ENCODE data around the gene COX10.

DNA sequence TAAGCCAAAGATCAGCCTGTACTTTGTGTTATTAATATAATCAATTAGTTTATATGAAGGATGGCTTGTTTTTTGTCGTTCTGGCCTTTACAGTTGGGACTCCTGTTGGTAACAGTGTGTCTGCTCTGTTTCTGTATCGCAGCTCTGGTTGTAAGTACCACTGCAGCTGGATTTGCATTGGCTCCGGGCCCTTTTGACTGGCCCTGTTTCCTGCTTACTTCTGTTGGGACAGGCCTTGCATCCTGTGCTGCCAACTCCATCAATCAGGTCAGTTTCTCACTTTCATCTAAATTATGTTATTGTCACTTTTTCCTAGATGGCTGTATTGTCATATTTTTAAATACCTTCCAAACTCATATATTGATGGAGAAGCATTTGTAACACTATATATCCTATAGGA is 32.7 kb downstream of the COX10 start:
- TF ChIP-seq, protein P1, sequence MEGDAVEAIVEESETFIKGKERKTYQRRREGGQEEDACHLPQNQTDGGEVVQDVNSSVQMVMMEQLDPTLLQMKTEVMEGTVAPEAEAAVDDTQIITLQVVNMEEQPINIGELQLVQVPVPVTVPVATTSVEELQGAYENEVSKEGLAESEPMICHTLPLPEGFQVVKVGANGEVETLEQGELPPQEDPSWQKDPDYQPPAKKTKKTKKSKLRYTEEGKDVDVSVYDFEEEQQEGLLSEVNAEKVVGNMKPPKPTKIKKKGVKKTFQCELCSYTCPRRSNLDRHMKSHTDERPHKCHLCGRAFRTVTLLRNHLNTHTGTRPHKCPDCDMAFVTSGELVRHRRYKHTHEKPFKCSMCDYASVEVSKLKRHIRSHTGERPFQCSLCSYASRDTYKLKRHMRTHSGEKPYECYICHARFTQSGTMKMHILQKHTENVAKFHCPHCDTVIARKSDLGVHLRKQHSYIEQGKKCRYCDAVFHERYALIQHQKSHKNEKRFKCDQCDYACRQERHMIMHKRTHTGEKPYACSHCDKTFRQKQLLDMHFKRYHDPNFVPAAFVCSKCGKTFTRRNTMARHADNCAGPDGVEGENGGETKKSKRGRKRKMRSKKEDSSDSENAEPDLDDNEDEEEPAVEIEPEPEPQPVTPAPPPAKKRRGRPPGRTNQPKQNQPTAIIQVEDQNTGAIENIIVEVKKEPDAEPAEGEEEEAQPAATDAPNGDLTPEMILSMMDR (IDR thresholded peaks at IDR 0.05), result no peak
- no peak for TF ChIP-seq POLR2A (IDR thresholded peaks at IDR 0.05)

Measured in esophagus squamous epithelium (tissue), 4 donors.